ENCODE data around the gene RNLS.

- TF ChIP-seq EZH2 (IDR thresholded peaks at IDR 0.05; ENCODE audit: borderline replicate concordance, low read length) (no peak), CTCF (conservative IDR thresholded peaks at IDR 0.05 in 1 of 2, IDR thresholded peaks at IDR 0.05 in 1 of 2; ENCODE audit: extremely low read depth in 1 of 2, insufficient read depth in 1 of 2, low read depth in 1 of 2, low read length in 2 of 2) (no peak)
Observed at GRCh38 chr10:88546497-88546896, 36.6 kb downstream of the RNLS start.

Data from mammary epithelial cell (primary cell).